GM21786 (cell line): Measurements from ENCODE around the gene SNAI1.
"Not testable (repeated sequence)": the region's sequence is repeated elsewhere in the genome, so short reads cannot be mapped to it uniquely, and the experiment has no call there.

Experiments used
- ATAC-seq: cut with Tn5 transposase; IDR thresholded peaks from one replicate; pipeline ENCODE4 v1.9.1; 2021; ENCODE audit not compliant: unreplicated experiment

Gene SNAI1

DNA sequence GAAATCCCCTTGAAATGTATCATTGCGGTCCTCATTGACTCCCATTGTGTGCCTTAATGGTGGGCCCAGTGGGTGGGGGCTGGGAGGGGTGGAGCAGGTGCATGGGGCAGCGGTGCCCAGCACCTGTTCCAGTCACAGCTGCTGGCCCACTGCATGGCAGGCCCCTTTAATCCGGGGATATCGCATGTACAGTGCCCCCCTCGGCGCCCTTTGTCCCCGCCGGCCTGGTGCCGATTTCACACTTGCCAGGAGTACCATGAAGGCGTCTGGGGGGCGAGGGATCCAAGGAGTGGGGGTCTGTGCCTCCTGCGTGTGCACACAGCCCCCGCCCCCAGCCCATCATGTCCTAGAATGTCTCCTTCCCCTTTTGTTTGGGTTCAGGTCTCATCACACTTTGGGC is 2.8 kb downstream of the SNAI1 start:
- ATAC-seq: no peak

DNA sequence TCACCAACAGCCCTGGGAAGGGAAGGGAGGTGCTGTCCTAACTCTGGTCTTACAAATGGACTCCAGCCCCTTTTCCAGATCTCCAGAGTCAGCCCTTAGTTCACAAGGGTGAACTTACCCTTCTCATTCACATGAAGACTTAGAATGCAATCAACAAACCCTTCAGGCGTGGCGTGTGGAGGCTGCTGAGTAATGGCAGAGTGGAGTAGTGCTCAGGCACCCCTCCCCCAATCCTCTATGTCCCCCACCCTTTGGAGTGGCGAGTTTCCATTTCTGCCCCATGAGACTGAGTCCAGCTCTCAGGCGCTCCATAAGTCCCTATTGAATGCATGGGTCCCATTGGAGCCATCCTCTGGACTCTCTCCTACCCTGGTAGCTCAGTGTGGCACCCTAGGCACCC is 3.3 kb downstream of the SNAI1 start:
- ATAC-seq: no peak

DNA sequence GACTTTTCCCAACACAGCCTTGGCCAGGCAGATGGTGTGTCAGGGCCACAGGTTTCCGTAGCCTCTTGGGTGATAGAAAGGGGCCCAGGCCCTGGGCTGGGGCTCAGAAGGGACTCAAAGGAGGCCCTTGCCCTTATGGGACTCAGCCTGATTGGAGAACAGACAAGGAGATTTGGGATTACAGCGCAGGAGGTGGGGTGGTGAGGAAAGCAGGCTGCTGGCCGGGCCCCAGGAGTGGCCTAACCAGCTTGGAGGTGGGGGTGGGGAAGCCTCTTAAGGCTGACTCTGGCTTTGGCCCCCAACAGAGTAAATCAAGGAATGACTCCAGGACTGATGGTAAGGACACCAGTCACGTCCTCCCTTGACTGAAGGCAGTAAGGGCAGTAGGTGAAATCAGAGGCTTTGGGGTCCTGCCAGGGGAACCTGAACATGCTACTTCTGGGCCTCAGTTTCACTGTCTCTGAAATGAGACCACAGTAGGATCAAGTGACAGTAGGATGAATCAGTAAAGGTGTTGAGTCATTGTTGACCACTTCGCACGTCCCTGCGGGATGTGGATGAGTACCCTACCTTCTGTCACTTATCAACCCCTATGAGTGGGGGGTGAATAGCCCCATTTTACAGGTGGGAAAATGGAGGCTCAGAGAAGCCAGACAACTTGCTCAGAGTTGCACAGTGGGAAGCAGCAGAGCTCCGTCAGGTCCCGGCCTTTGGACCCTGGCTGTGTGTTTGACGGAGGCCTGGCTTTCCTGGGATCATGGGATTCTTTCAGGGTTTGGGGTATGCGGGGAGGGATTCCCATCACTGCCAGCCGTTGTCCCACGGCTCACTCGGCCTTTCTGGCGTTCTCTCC is 4.5 kb downstream of the SNAI1 start:
- ATAC-seq: no peak

DNA sequence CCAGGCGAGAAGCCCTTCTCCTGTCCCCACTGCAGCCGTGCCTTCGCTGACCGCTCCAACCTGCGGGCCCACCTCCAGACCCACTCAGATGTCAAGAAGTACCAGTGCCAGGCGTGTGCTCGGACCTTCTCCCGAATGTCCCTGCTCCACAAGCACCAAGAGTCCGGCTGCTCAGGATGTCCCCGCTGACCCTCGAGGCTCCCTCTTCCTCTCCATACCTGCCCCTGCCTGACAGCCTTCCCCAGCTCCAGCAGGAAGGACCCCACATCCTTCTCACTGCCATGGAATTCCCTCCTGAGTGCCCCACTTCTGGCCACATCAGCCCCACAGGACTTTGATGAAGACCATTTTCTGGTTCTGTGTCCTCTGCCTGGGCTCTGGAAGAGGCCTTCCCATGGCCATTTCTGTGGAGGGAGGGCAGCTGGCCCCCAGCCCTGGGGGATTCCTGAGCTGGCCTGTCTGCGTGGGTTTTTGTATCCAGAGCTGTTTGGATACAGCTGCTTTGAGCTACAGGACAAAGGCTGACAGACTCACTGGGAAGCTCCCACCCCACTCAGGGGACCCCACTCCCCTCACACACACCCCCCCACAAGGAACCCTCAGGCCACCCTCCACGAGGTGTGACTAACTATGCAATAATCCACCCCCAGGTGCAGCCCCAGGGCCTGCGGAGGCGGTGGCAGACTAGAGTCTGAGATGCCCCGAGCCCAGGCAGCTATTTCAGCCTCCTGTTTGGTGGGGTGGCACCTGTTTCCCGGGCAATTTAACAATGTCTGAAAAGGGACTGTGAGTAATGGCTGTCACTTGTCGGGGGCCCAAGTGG is 5.3 kb downstream of the SNAI1 start:
- no peak for ATAC-seq

DNA sequence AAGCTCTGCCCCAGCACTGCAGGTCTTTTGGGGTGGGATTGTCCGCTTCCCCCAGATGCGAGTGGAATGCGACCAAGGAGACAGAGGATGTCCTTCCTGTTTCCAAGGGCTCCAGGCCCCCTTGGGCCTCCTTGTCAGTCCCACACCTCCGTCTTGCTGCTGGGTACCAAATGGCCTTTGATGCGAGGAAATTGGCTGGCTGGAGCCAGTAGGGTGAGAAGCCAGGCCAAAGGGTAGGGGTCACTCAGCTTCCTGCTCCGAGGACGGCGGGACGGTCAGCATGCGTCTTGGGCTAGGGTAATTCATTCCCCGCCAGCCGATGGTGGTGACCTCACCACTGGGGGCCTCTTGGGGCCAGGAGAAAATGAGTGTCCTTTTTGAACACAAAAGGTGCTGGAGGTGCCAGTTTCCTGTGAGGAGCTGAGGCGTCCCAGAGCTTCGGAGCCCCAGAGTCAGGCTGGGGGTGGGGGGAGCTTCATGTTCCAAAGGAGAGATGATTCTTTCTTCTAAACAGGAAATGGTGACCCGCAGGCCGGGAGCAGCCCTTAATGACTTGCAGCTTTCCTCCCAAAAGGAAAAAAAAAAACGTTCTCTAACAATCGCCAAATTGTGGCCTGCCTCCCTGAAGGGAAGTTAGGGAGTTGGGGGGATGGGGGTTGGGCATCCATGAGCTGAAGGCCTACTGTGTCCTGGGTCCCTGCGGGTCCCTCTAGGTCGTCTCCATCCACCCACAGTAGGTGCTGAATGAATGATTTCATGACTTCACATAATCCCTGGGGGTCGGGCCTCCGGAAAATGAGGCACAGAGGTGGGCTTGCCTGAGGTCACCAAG is 6.7 kb downstream of the SNAI1 start:
- ATAC-seq: no peak

DNA sequence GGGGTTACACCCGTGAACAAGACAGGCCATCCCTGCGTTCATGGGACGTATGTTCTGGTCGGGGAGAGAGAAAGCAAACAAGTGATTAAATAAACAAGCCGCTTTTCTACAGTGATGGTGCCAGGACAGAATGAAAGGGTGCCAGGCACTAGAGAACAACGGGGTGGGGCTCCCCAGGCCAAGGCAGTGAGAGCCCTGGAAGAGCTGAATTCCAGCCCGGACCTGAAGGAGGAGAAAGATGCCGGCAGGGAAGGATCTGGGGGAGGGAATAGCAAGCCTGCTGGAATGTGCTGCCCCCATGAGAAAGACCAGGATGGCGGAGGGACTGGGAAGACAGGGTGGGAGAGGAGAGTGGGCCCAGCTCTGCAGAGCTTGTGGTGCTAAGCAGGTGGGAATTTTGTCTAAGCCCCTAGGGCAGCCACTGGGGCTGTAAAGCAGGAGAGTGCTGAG is 7.5 kb downstream of the SNAI1 start:
- no peak for ATAC-seq

DNA sequence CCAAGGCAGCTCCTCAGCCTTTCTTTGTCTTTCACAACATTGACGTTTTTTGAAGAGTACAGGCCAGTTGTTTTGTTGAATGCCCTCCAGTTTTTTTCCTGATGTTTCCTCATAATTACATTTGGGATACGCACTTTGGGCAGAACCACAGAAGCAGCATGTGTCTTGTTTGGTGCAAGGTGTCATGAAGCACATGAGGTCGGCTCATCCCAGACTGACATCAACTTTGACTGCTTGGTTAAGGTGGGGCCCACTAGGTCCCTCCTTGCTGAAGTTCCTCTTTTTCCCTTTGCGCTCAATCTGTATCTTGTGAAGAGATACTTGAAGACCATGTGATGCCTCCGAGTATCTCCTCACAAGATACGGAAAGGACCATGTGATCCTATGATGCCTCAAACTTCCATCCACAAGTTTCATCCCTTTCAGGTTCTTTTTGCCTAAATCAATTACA is 10.5 kb downstream of the SNAI1 start:
- no peak for ATAC-seq

DNA sequence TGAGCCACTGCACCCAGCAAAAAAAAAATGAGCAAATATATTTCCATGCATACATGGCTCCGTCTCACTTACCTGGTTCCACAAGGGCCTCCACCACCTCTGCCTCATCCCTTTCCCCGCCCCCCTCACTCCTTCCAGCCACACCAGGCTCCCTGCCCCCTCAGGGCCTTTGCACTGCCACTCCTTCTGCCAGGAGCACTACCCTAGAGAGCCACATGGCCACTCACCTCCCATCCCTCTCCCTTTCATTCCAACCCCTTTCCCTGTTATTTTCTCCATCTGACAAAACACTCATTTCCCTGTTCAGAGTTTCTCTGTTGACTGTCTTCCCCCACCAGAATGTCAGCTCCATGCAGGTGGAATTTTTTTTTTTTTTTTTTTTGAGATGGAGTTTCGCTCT is 12.8 kb downstream of the SNAI1 start:
- ATAC-seq: no peak

DNA sequence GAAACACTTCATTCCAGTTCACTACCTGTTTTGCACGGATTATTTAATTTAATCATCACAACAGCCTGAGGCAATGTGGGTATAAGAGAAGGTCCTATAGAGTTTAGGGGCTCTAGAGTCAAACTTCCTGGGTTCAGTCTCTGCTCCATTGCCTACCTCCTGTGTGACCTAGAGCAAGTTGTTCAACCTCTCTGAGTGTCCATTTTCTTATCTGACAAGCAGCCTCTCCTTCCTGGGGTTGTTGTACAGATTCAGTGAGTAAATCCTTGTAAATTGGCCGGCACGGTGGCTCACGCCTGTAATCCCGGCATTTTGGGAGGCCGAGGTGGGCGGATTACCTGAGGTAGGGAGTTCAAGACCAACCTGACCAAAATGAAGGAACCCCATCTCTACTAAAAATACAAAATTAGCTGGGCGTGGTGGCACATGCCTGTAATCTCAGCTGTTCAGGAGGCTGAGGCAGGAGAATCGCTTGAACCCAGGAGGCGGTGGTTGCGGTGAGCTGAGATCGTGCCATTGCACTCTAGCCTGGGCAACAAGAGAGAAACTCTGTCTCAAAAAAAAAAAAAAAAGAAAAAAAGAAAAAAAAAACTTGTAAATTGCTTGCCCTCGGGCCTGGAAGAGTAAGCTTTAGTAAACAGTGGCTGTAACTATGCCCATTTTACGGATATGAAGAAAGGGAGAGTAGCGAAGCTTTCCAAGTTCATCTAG is 15.9 kb downstream of the SNAI1 start:
- not testable (repeated sequence) for ATAC-seq

DNA sequence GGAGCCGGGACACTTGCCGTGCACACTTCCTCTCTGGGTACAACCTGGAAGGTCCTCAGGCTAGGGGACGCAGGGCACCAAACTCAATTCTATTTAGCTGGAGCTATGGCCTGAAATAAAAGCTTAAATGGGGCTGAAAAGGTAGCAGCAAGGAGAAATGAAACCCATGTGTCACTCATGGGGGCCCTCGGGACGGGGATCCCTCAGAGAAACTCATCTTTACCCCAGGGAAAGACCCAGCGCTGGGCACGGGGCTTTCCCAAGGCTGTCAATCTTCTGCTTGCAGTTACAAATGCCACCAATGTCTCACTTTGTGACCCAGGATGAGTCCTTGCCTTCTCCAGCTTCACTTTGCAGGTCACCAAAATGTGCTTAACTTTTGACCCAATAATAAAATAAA is 16.5 kb downstream of the SNAI1 start:
- ATAC-seq: no peak

DNA sequence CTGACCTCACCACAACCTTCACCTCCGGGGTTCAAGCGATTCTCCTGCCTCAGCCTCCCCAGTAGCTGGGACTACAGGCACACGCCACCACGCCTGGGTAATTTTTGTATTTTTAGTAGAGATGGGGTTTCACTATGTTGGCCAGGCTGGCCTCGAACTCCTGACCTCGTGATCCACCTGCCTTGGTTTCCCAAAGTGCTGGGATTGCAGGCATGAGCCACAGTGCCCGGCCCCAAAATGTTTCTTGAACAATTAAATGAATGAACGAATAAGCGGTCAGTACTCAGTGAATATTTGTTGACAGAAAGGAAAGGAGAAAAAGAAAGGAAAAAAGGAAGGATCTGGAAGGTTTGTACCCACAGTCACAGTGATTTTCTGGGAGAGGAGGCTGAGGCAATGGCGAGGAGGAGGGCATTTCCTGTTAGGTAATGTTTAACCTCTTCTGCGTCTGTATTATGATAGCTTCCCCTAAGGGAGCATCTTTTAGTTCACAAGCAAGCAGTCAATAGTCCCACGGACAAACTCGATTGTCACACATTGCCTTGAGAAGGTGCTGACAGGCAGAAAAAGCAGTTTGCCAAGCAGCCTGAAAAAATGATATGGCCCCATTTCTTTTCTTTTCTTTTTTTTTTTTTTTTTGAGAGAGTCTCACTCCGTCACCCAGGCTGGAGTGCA is 17.9 kb downstream of the SNAI1 start:
- ATAC-seq: not testable (repeated sequence)

DNA sequence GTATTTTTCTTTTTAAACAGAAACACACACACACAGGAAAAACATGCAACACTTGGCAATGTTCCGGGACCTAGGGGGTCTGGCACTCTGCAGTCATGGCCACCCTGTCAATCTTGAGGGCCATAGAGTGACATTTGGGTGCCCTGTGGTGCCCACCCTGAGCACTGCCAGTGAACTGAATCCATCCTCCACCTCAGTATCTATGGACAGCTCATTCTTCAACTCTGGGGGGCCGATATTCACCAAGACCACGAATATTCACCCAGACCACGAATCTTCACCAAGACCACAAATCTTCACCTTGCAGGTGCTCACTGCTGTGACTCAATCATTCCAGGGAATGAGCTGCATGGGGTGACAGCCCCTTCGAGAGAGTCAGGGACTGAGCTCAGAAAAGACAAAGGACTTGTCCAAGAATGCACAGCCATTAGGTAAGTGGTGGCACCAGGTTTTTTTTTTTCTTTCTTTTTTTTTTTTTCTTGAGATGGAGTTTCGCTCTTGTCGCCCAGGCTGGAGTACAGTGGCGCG is 19.1 kb downstream of the SNAI1 start:
- ATAC-seq: no peak

DNA sequence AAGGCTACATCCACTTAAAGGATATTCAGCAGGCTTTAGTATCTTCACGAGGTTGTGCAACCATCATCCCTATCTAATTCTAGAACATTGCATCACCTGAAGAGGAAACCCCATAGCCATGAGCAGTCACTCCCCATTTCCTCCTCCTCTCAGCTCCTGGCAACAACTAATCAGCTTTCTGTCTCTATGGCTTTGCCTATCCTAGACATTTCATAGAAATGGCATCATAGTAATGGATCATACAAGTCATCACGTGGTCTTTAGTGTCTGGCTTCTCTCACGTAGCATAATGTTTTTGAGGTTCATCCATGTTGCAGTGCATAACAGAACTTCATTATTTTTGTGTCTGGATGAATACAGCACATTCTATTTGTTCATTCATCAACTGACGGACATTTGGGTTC is 20.5 kb downstream of the SNAI1 start:
- no peak for ATAC-seq

DNA sequence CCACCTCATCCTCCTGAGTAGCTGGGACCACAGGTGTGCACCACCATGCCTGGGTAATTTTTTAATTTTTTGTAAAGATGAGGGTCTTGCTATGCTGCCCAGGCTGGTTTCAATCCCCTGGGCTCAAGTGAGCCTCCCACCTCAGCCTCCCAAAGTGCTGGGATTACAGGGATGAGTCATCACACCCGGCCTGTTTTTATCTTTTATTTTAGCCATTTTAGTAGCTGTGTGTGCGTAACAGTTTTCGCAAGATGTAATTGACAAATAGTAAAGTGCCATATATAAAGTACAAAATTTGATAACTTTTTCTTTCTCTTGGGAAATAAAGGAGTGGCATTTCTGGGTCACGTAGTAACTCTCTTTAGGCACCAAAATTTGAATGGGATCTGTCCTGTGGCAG is 21.4 kb downstream of the SNAI1 start:
- no peak for ATAC-seq

DNA sequence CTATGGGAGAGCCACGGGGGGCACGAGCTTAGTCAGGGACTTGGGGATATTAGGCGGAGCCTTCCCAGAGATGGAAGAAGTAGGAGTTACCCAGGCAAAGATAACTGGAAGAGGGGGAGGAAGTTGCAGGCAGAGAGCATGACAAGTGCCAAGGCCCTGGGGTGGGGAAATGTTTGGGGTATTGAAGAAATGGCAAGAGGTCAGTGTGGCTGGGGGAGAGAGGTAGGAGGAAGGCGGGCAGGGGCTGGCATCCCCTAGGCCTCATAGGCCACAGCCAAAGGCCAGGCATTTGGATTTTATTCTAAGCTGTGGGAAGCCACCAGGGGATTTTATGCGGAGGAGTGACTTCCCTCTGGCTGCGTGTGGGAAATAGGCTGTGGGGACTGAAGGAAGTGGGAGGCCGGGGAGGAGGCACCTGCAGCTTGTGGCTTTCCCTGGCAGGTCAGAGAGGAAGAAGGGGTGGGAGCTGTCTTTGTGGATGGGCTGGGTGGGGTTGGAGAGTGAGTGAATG is 22.7 kb downstream of the SNAI1 start:
- no peak for ATAC-seq

DNA sequence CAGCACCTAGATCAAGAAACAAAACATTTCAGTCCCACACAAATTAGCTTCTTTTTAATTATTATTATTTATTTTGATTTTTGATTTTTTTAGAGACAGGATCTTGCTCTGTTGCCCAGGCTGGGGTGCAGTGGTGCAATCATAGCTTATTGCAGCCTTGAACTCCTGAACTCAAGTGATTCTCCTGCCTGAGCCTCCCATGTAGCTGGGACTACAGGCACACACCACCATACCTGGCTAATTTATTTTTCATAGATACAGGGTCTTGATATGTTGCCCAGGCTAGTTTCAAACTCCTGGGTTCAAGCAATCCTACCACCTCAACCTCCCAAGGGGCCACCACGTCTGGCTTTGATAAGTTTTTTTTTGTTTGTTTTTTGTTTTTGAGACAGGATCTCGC is 24.6 kb downstream of the SNAI1 start:
- no peak for ATAC-seq

DNA sequence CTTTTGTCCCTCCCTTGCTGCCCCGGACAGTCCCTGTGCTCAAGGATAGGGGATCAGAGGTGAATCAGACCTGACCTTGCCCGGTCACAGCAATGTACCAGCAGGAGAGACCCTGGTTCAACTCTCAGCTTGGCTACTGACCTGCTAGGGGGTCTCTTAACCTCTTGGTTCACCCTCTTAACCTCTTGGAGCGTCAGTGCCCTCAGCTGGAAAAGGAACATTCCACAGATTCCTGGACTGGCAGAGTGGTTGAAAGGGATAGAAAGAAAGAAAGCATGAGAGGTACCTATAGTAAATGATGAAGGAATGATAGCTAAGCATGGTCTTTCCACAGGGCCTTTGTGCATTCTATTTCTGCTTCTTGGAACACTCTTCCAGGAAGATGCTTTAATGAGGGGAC is 25.2 kb downstream of the SNAI1 start:
- no peak for ATAC-seq

DNA sequence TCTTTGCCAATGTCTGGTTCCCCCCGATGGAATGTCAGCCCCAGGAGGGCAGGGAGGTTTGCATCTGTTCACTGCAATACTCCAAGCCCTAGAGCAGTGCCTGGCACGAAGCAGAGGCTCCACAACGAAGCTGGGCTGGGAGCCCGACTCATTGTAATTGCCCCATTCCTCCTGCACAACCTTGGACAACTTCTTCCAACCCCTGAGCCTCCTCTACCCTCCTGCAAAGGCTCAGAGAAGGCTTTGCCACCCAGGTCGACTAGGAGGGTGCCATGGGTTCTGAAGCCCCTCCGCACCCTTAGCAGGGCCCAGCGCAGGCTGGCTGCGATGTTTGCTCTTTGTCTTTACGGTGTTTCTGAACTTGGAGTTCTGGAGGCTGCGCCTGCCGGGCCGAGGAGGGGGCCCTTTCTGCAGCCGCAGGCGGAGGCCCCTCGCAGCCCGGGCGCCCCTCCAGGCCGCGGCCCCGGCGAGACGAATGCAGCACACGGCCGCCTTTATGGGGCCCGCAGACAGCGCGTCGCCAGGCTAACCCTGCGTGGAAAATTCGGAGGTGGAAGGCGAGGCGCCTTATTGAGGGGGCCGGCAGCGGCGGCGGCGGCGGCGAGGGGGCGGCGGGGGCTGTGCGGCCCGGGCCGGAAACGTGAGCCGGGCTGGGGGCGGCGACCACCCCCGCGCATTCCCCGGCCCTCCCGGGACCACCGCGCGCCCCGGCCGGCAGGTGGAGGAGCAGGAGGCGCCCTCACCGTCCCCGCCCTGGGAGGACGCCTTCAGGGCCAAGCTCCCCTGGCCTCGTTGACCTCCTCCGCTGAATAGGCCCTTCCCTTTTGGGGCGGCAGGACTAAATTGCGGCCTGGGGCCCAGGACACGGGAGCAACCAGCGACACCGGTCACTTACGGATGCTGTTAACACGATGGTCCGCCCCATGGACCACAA is 27.0 kb downstream of the SNAI1 start:
- no peak for ATAC-seq
